Karpas-422 (cell line): ENCODE data around the gene PAX2. TPM values are rescaled to one million over a fixed set of nuclear protein-coding genes. Genes with fewer than 3 reads are reported as not detected.

Experiments
- DNase-seq: peaks from one replicate; pipeline ENCODE4 v3.0.0-alpha.2; 2015
- H2AFZ ChIP-seq: fragments of 200-600 bp; sonication (generic); 2 replicates; pipeline ENCODE4 v1.6.1; 2014; ENCODE audit warnings: antibody characterized with exemption, low read length, mixed read lengths
- H3K27ac ChIP-seq: fragments of 200-600 bp; sonication (generic); 2 replicates; pipeline ENCODE4 v1.5.1; 2014; ENCODE audit warnings: mild to moderate bottlenecking, low read length, moderate library complexity
- H3K27me3 ChIP-seq: fragments of 200-600 bp; sonication (generic); 2 replicates; pipeline ENCODE4 v1.6.1; 2014; ENCODE audit warnings: low read length, mixed read lengths
- H3K36me3 ChIP-seq: fragments of 200-600 bp; sonication (generic); 2 replicates; pipeline ENCODE4 v1.6.1; 2014; ENCODE audit warnings: low read length, mixed read lengths; ENCODE audit not compliant: insufficient read depth
- H3K4me1 ChIP-seq: fragments of 200-600 bp; sonication (generic); 2 replicates; pipeline ENCODE4 v1.6.1; 2014; ENCODE audit warnings: mild to moderate bottlenecking, low read length, mixed read lengths
- H3K4me2 ChIP-seq: fragments of 200-600 bp; sonication (generic); 2 replicates; pipeline ENCODE4 v1.6.1; 2014; ENCODE audit warnings: low read length, low read depth, mild to moderate bottlenecking; ENCODE audit not compliant: poor library complexity, severe bottlenecking
- H3K4me3 ChIP-seq: fragments of 200-600 bp; sonication (generic); 2 replicates; pipeline ENCODE4 v1.5.1; 2014; ENCODE audit warnings: mild to moderate bottlenecking, antibody characterized with exemption, low read length, mixed read lengths
- H3K79me2 ChIP-seq: fragments of 200-600 bp; sonication (generic); 2 replicates; pipeline ENCODE4 v1.6.1; 2014; ENCODE audit warnings: mild to moderate bottlenecking, low read length, mixed read lengths
- H3K9ac ChIP-seq: fragments of 200-600 bp; sonication (generic); 2 replicates; pipeline ENCODE4 v1.6.0; 2014; ENCODE audit warnings: low read length
- H3K9me2 ChIP-seq: fragments of 200-600 bp; sonication (generic), shearing (Covaris generic); replicated peaks from 2 replicates; pipeline ENCODE4 v1.6.0; 2014; ENCODE audit warnings: mild to moderate bottlenecking, low read length, moderate library complexity; ENCODE audit not compliant: insufficient read depth
- H3K9me3 ChIP-seq: fragments of 300-700, 200-600 bp; sonication (generic); 2 replicates; pipeline ENCODE4 v1.6.1; 2014; ENCODE audit warnings: low read length, mixed read lengths
- H4K20me1 ChIP-seq: fragments of 200-600 bp; sonication (generic); 2 replicates; pipeline ENCODE4 v1.6.1; 2014; ENCODE audit warnings: mild to moderate bottlenecking, antibody characterized with exemption, low read length, low read depth; ENCODE audit not compliant: insufficient read depth
- total RNA-seq: library from RNA; depleted of rRNA; stranded (reverse); fragments of >200 nt; shearing (Covaris generic); gene quantifications from 2 replicates; pipeline ENCODE4 v1.2.3, GENCODE V29; 2014; ENCODE audit warnings: low replicate concordance

Gene PAX2
- total RNA-seq, 1 experiment from 2014 or later = not detected

GRCh38 chr10:100858747-100859483, 113.5 kb downstream of the PAX2 start:
- Histone ChIP-seq H3K4me1 (no peaks in the 10 kb centered on the region), H3K27ac (no peak overlapping the region), H3K9me3 (no peaks in the 10 kb centered on the region), H3K9me2 (no peaks in the 10 kb centered on the region), H3K9ac (no peak overlapping the region), H3K4me2 (no peak overlapping the region), H3K79me2 (no peaks in the 10 kb centered on the region), H3K27me3 (no peaks in the 10 kb centered on the region), H3K36me3 (no peaks in the 10 kb centered on the region), H4K20me1 (no peaks in the 10 kb centered on the region), H2AFZ (no peak overlapping the region), H3K4me3 (no peak overlapping the region)
- no peak for DNase-seq

- H3K4me3 ChIP-seq = no peak overlapping the region
- H4K20me1 ChIP-seq = no peaks in the 10 kb centered on the region
- no peaks in the 10 kb centered on the region for H3K36me3 ChIP-seq
- H3K27me3 ChIP-seq = no peaks in the 10 kb centered on the region
- H3K9ac ChIP-seq = no peak overlapping the region
- no peaks in the 10 kb centered on the region for H3K4me1 ChIP-seq
- no peaks in the 10 kb centered on the region for H3K9me3 ChIP-seq
- H2AFZ ChIP-seq = no peak overlapping the region
- no peak overlapping the region for H3K27ac ChIP-seq
- H3K79me2 ChIP-seq = no peaks in the 10 kb centered on the region
- no peak overlapping the region for H3K4me2 ChIP-seq
- H3K9me2 ChIP-seq = no peaks in the 10 kb centered on the region
- DNase-seq = no peak
Measured at GRCh38 chr10:100859484-100859763, 114.0 kb downstream of the PAX2 start.

GRCh38 chr10:100863433-100863832, 118.1 kb downstream of the PAX2 start:
- Histone ChIP-seq H3K9me3 (no peaks in the 10 kb centered on the region), H3K9ac (no peak overlapping the region), H3K27me3 (no peaks in the 10 kb centered on the region), H3K4me2 (no peak overlapping the region), H2AFZ (no peak overlapping the region), H3K9me2 (no peaks in the 10 kb centered on the region), H3K79me2 (no peaks in the 10 kb centered on the region), H3K27ac (no peak overlapping the region), H3K4me3 (no peak overlapping the region), H4K20me1 (no peaks in the 10 kb centered on the region), H3K36me3 (no peaks in the 10 kb centered on the region), H3K4me1 (no peaks in the 10 kb centered on the region)
- no peak for DNase-seq

- Histone ChIP-seq H3K27me3 (no peaks in the 10 kb centered on the region), H4K20me1 (no peaks in the 10 kb centered on the region), H3K9me3 (no peaks in the 10 kb centered on the region), H3K27ac (no peak overlapping the region), H3K79me2 (no peaks in the 10 kb centered on the region), H3K36me3 (no peaks in the 10 kb centered on the region), H3K4me1 (no peaks in the 10 kb centered on the region), H3K9me2 (no peaks in the 10 kb centered on the region), H3K4me3 (no peak overlapping the region), H3K4me2 (no peak overlapping the region), H3K9ac (no peak overlapping the region), H2AFZ (no peak overlapping the region)
- DNase-seq = no peak
Measured at GRCh38 chr10:100864036-100864885, 118.9 kb downstream of the PAX2 start.

- H3K27me3 ChIP-seq = no peaks in the 10 kb centered on the region
- no peak overlapping the region for H3K4me3 ChIP-seq
- H2AFZ ChIP-seq = no peak overlapping the region
- H3K9me2 ChIP-seq = no peaks in the 10 kb centered on the region
- no peak overlapping the region for H3K4me2 ChIP-seq
- H3K36me3 ChIP-seq = no peaks in the 10 kb centered on the region
- no peaks in the 10 kb centered on the region for H3K9me3 ChIP-seq
- no peaks in the 10 kb centered on the region for H4K20me1 ChIP-seq
- no peak overlapping the region for H3K27ac ChIP-seq
- H3K4me1 ChIP-seq = no peaks in the 10 kb centered on the region
- no peak overlapping the region for H3K9ac ChIP-seq
- DNase-seq = no peak
- no peaks in the 10 kb centered on the region for H3K79me2 ChIP-seq
Measured at GRCh38 chr10:100864978-100865377, 119.6 kb downstream of the PAX2 start.

- no peak overlapping the region for H2AFZ ChIP-seq
- H3K4me3 ChIP-seq = no peak overlapping the region
- no peaks in the 10 kb centered on the region for H3K9me3 ChIP-seq
- no peak overlapping the region for H3K4me2 ChIP-seq
- no peak for DNase-seq
- H3K27ac ChIP-seq = no peak overlapping the region
- no peak overlapping the region for H3K9ac ChIP-seq
- H3K36me3 ChIP-seq = no peaks in the 10 kb centered on the region
- H3K27me3 ChIP-seq = no peaks in the 10 kb centered on the region
- H3K79me2 ChIP-seq = no peaks in the 10 kb centered on the region
- no peaks in the 10 kb centered on the region for H3K4me1 ChIP-seq
- H4K20me1 ChIP-seq = no peaks in the 10 kb centered on the region
- H3K9me2 ChIP-seq = no peaks in the 10 kb centered on the region
Measured at GRCh38 chr10:100866010-100866409, 120.6 kb downstream of the PAX2 start.

- no peaks in the 10 kb centered on the region for H4K20me1 ChIP-seq
- no peaks in the 10 kb centered on the region for H3K4me1 ChIP-seq
- no peak overlapping the region for H3K27ac ChIP-seq
- no peaks in the 10 kb centered on the region for H3K36me3 ChIP-seq
- DNase-seq = no peak
- H3K27me3 ChIP-seq = no peaks in the 10 kb centered on the region
- H2AFZ ChIP-seq = no peak overlapping the region
- H3K4me2 ChIP-seq = no peak overlapping the region
- H3K9me3 ChIP-seq = no peaks in the 10 kb centered on the region
- no peak overlapping the region for H3K9ac ChIP-seq
- H3K9me2 ChIP-seq = no peaks in the 10 kb centered on the region
- H3K79me2 ChIP-seq = no peaks in the 10 kb centered on the region
- no peak overlapping the region for H3K4me3 ChIP-seq
Measured at GRCh38 chr10:100866575-100867098, 121.3 kb downstream of the PAX2 start.

- Histone ChIP-seq H2AFZ (no peak overlapping the region), H3K27me3 (no peaks in the 10 kb centered on the region), H3K36me3 (no peaks in the 10 kb centered on the region), H3K4me3 (no peak overlapping the region), H3K9me3 (no peaks in the 10 kb centered on the region), H3K9ac (no peak overlapping the region), H3K9me2 (no peaks in the 10 kb centered on the region), H3K4me2 (no peak overlapping the region), H3K79me2 (no peaks in the 10 kb centered on the region), H3K27ac (no peak overlapping the region), H3K4me1 (no peaks in the 10 kb centered on the region), H4K20me1 (no peaks in the 10 kb centered on the region)
- no peak for DNase-seq
Measured at GRCh38 chr10:100867261-100867963, 122.0 kb downstream of the PAX2 start.
